Loucy (cell line): ENCODE results near the gene ATP11B.

Source experiments
- H2AFZ ChIP-seq: fragments of 200-600 bp; sonication (generic); 2 replicates; pipeline ENCODE4 v1.6.0; 2016; ENCODE audit warnings: antibody characterized with exemption, mild to moderate bottlenecking, low read length, moderate library complexity
- H3F3A ChIP-seq: fragments of 200-600 bp; 2 replicates; pipeline ENCODE4 v1.6.0; 2016; ENCODE audit warnings: antibody characterized with exemption, low read depth, mild to moderate bottlenecking
- H3K27me3 ChIP-seq: fragments of 200-600 bp; sonication (generic); 2 replicates; pipeline ENCODE4 v1.6.1; 2014; ENCODE audit warnings: low read length, mild to moderate bottlenecking; ENCODE audit not compliant: insufficient read depth, poor library complexity, severe bottlenecking
- H3K36me3 ChIP-seq: fragments of 200-600 bp; sonication (generic); 2 replicates; pipeline ENCODE4 v1.6.1; 2016; ENCODE audit warnings: low read length; ENCODE audit not compliant: insufficient read depth
- H3K4me1 ChIP-seq: fragments of 200-600 bp; sonication (generic); 2 replicates; pipeline ENCODE4 v1.5.1; 2014; ENCODE audit warnings: low read length, mild to moderate bottlenecking; ENCODE audit not compliant: insufficient read depth, poor library complexity, severe bottlenecking
- H3K4me2 ChIP-seq: fragments of 200-600 bp; sonication (generic); 2 replicates; pipeline ENCODE4 v1.6.0; 2014; ENCODE audit warnings: antibody characterized with exemption, low read length, low read depth, mild to moderate bottlenecking; ENCODE audit not compliant: poor library complexity, severe bottlenecking
- H3K4me3 ChIP-seq: fragments of 200-600 bp; sonication (generic); 2 replicates; pipeline ENCODE4 v1.5.1; 2014; ENCODE audit warnings: low read length, mild to moderate bottlenecking, mixed read lengths; ENCODE audit not compliant: poor library complexity, severe bottlenecking
- H3K79me2 ChIP-seq: fragments of 200-600 bp; sonication (generic); 2 replicates; pipeline ENCODE4 v1.6.1; 2014; ENCODE audit warnings: low read length; ENCODE audit not compliant: insufficient read depth
- H3K9ac ChIP-seq: fragments of 200-600 bp; sonication (generic); 2 replicates; pipeline ENCODE4 v1.6.0; 2014; ENCODE audit warnings: mild to moderate bottlenecking, low read depth, low read length, moderate library complexity; ENCODE audit not compliant: poor library complexity, severe bottlenecking
- H3K9me2 ChIP-seq: fragments of 200-600 bp; sonication (generic); replicated peaks from 2 replicates; pipeline ENCODE4 v1.6.1; 2016; ENCODE audit warnings: low read depth, low read length, mixed read lengths
- H3K9me3 ChIP-seq: fragments of 200-600 bp; sonication (generic); 2 replicates; pipeline ENCODE4 v1.6.1; 2014; ENCODE audit warnings: mild to moderate bottlenecking, antibody characterized with exemption, low read length, low read depth; ENCODE audit not compliant: insufficient read depth
- H4K20me1 ChIP-seq: fragments of 200-600 bp; sonication (generic); 2 replicates; pipeline ENCODE4 v1.6.0; 2014; ENCODE audit warnings: antibody characterized with exemption, low read length, mild to moderate bottlenecking; ENCODE audit not compliant: insufficient read depth, poor library complexity, severe bottlenecking
- EZH2phosphoT487 ChIP-seq: fragments of 200-600 bp; IDR thresholded peaks from 2 replicates; pipeline ENCODE4 v1.6.1; 2018; ENCODE audit warnings: antibody characterized with exemption, mild to moderate bottlenecking, moderate library complexity, borderline replicate concordance
- TF ChIP-seq, protein P1 (sequence below): fragments of 200-600 bp; sonication (generic); conservative IDR thresholded peaks from 2 replicates; pipeline ENCODE4 v1.5.1; 2014; ENCODE audit warnings: mild to moderate bottlenecking, antibody characterized with exemption, low read length

The ATP11B gene

DNA sequence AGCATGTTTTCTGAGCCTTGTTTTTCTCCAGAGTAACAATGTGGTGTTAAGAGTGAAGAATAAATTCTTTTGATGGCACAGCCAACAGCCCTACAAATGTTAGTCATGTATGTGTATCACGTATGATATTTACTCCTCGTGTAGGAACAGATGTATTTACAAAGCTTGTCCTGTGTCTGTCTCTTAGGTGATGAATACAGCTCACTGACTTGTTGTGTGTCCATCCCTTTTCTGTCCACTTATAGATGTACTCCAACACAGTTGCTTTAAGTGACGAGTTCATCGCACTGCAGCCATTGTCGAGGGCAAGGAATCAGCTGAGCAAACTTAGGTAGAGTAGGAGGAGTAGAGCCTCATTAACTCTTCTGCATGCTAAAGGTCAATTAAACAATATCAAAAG lies 108.9 kb downstream of the ATP11B start:
- no peaks in the 10 kb centered on the region for H3F3A ChIP-seq
- no peaks in the 10 kb centered on the region for H3K9me3 ChIP-seq
- no peak overlapping the region for H3K4me3 ChIP-seq
- H3K4me1 ChIP-seq: peaks cover 19% of the 10 kb centered on the region
- no peaks in the 10 kb centered on the region for H3K27me3 ChIP-seq
- TF ChIP-seq, protein P1, sequence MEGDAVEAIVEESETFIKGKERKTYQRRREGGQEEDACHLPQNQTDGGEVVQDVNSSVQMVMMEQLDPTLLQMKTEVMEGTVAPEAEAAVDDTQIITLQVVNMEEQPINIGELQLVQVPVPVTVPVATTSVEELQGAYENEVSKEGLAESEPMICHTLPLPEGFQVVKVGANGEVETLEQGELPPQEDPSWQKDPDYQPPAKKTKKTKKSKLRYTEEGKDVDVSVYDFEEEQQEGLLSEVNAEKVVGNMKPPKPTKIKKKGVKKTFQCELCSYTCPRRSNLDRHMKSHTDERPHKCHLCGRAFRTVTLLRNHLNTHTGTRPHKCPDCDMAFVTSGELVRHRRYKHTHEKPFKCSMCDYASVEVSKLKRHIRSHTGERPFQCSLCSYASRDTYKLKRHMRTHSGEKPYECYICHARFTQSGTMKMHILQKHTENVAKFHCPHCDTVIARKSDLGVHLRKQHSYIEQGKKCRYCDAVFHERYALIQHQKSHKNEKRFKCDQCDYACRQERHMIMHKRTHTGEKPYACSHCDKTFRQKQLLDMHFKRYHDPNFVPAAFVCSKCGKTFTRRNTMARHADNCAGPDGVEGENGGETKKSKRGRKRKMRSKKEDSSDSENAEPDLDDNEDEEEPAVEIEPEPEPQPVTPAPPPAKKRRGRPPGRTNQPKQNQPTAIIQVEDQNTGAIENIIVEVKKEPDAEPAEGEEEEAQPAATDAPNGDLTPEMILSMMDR: no peak
- no peak for TF ChIP-seq EZH2phosphoT487
- no peak overlapping the region for H3K4me2 ChIP-seq
- no peaks in the 10 kb centered on the region for H4K20me1 ChIP-seq
- H2AFZ ChIP-seq: peak overlapping the region; percentile 33; the same call in 1 of the 2 replicates
- no peak overlapping the region for H3K9ac ChIP-seq
- no peaks in the 10 kb centered on the region for H3K36me3 ChIP-seq
- H3K9me2 ChIP-seq: no peaks in the 10 kb centered on the region
- no peaks in the 10 kb centered on the region for H3K79me2 ChIP-seq

GRCh38 chr3:182904164-182904563 lies 110.9 kb downstream of the ATP11B start:
- no peaks in the 10 kb centered on the region for H3K9me3 ChIP-seq
- H3K36me3 ChIP-seq: no peaks in the 10 kb centered on the region
- TF ChIP-seq EZH2phosphoT487: no peak
- TF ChIP-seq, protein P1: peak; percentile 56
- H4K20me1 ChIP-seq: no peaks in the 10 kb centered on the region
- no peaks in the 10 kb centered on the region for H3K79me2 ChIP-seq
- H2AFZ ChIP-seq: peak overlapping the region; percentile 32; the same call in 1 of the 2 replicates
- no peak overlapping the region for H3K4me3 ChIP-seq
- no peaks in the 10 kb centered on the region for H3K27me3 ChIP-seq
- no peaks in the 10 kb centered on the region for H3K9me2 ChIP-seq
- no peaks in the 10 kb centered on the region for H3F3A ChIP-seq
- H3K4me2 ChIP-seq: no peak overlapping the region
- H3K4me1 ChIP-seq: peaks cover 19% of the 10 kb centered on the region
- no peak overlapping the region for H3K9ac ChIP-seq

DNA sequence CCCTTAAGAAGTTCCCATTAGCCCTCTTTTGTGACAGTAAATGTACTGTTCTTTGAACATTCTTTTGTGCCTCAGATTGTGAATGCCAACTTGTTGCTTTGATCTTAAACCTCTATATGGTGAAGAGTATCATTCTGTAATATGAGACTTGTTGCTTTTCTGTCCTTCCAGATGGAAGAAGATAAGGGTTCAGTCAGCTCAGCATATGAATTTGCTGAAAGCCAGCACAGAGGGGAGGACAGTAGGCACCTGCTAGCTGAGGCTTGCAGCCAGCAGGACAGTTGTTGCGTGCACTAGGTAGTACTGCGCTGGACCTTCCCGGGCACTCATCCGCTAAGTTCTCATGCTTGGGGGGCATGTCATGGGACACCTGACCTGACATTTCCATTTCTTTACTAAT lies 112.3 kb downstream of the ATP11B start:
- Histone ChIP-seq H2AFZ (no peak overlapping the region; the same call in 1 of the 2 replicates), H3K4me2 (peak overlapping the region; percentile 11), H3K27me3 (no peaks in the 10 kb centered on the region), H3K36me3 (no peaks in the 10 kb centered on the region), H3K4me3 (peak overlapping the region; percentile 17), H3K4me1 (peaks cover 29% of the 10 kb centered on the region), H3F3A (no peaks in the 10 kb centered on the region), H3K9me3 (no peaks in the 10 kb centered on the region), H3K9ac (peak overlapping the region; percentile 30), H3K9me2 (no peaks in the 10 kb centered on the region), H3K79me2 (no peaks in the 10 kb centered on the region), H4K20me1 (no peaks in the 10 kb centered on the region)
- TF ChIP-seq EZH2phosphoT487: no peak
- TF ChIP-seq, protein P1: no peak
